Peyer's patch (tissue), 4 donors: ENCODE measurements around the gene LDB3.

Experiments used
- POLR2A ChIP-seq, 2 donors: fragments of 450-650 bp; IDR thresholded peaks; one replicate each; pipeline ENCODE4 v1.5.1; 2017; ENCODE audit warnings: antibody characterized with exemption in 2 of 2, mild to moderate bottlenecking in 2 of 2, moderate library complexity in 2 of 2
- TF ChIP-seq, protein P1 (sequence below), 6 experiments: fragments of 450-650 bp in 4 of 6; fragments of 200-600 bp in 2 of 6; sonication (generic) in 1 of 6; IDR thresholded peaks; one replicate each; pipeline ENCODE4 v1.5.1; 2017 to 2019; ENCODE audit warnings: antibody characterized with exemption in 6 of 6, mild to moderate bottlenecking in 3 of 6, moderate library complexity in 1 of 6

GRCh38 chr10:86727470-86727869 is 59.2 kb downstream of the LDB3 start:
- TF ChIP-seq, protein P1, sequence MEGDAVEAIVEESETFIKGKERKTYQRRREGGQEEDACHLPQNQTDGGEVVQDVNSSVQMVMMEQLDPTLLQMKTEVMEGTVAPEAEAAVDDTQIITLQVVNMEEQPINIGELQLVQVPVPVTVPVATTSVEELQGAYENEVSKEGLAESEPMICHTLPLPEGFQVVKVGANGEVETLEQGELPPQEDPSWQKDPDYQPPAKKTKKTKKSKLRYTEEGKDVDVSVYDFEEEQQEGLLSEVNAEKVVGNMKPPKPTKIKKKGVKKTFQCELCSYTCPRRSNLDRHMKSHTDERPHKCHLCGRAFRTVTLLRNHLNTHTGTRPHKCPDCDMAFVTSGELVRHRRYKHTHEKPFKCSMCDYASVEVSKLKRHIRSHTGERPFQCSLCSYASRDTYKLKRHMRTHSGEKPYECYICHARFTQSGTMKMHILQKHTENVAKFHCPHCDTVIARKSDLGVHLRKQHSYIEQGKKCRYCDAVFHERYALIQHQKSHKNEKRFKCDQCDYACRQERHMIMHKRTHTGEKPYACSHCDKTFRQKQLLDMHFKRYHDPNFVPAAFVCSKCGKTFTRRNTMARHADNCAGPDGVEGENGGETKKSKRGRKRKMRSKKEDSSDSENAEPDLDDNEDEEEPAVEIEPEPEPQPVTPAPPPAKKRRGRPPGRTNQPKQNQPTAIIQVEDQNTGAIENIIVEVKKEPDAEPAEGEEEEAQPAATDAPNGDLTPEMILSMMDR (IDR thresholded peaks at IDR 0.05) = no peak
- no peak for TF ChIP-seq POLR2A (IDR thresholded peaks at IDR 0.05)
